Inflammatory macrophage (primary cell): ENCODE results near the gene DNAH9.
"Not testable (repeated sequence)": the region's sequence is repeated elsewhere in the genome, so short reads cannot be mapped to it uniquely, and the experiment has no call there.

Source experiments
- DNase-seq, 2 donors: peaks; one replicate each; pipeline ENCODE4 v3.0.0-alpha.2; 2020 to 2022

The DNAH9 gene

GRCh38 chr17:11924076-11924475 is 325.8 kb downstream of the DNAH9 start:
- no peak for DNase-seq

- no peak for DNase-seq
Observed at GRCh38 chr17:11925262-11926021, 327.2 kb downstream of the DNAH9 start.

- DNase-seq, result no peak
Observed at GRCh38 chr17:11928436-11928835, 330.2 kb downstream of the DNAH9 start.

GRCh38 chr17:11932337-11932898 is 334.1 kb downstream of the DNAH9 start:
- no peak for DNase-seq

GRCh38 chr17:11935734-11936406 is 337.6 kb downstream of the DNAH9 start:
- DNase-seq, result peak; percentile 42 to 55

GRCh38 chr17:11940904-11941303 is 342.6 kb downstream of the DNAH9 start:
- DNase-seq, result no peak

- not testable (repeated sequence) for DNase-seq
Observed at GRCh38 chr17:11943086-11943485, 344.8 kb downstream of the DNAH9 start.

GRCh38 chr17:11943759-11944347 is 345.6 kb downstream of the DNAH9 start:
- DNase-seq, result no peak

- DNase-seq, result no peak
Observed at GRCh38 chr17:11944587-11944986, 346.3 kb downstream of the DNAH9 start.

- DNase-seq, result no peak
Observed at GRCh38 chr17:11948789-11949188, 350.5 kb downstream of the DNAH9 start.

- DNase-seq, result not testable (repeated sequence)
Observed at GRCh38 chr17:11949571-11949970, 351.3 kb downstream of the DNAH9 start.

GRCh38 chr17:11950771-11951519 is 352.7 kb downstream of the DNAH9 start:
- DNase-seq, result no peak

GRCh38 chr17:11952610-11953009 is 354.3 kb downstream of the DNAH9 start:
- DNase-seq, result no peak

- no peak for DNase-seq
Observed at GRCh38 chr17:11953924-11954323, 355.7 kb downstream of the DNAH9 start.

- DNase-seq, result no peak
Observed at GRCh38 chr17:11954936-11955335, 356.7 kb downstream of the DNAH9 start.

GRCh38 chr17:11969565-11969964 is 371.3 kb downstream of the DNAH9 start:
- DNase-seq, result no peak

- DNase-seq, result not testable (repeated sequence)
Observed at GRCh38 chr17:11972741-11973140, 374.5 kb downstream of the DNAH9 start.

- DNase-seq, result no peak
Observed at GRCh38 chr17:11979795-11980194, 381.5 kb downstream of the DNAH9 start.

GRCh38 chr17:11980813-11981212 is 382.5 kb downstream of the DNAH9 start:
- no peak for DNase-seq

GRCh38 chr17:11981862-11982261 is 383.6 kb downstream of the DNAH9 start:
- DNase-seq, result no peak

GRCh38 chr17:11986179-11986941 is 388.1 kb downstream of the DNAH9 start:
- DNase-seq, result no peak

GRCh38 chr17:11986942-11987329 is 388.7 kb downstream of the DNAH9 start:
- no peak for DNase-seq
